Stimulated activated CD4-positive, alpha-beta T cell treated with anti-CD3 and anti-CD28 coated beads, Interleukin-12 subunit alpha, Interleukin-12 subunit beta, amount 100 ng/mL, for 48 hours (primary cell): ENCODE data around the gene SEL1L.
A peak's percentile ranks its signal among the peaks of the same experiment; 100 is the strongest.
"Not testable (repeated sequence)": the region's sequence is repeated elsewhere in the genome, so short reads cannot be mapped to it uniquely, and the experiment has no call there.

Source experiments
- DNase-seq, 3 donors: peaks; one replicate each; pipeline ENCODE4 v3.0.0-alpha.2; 2020; ENCODE audit warnings: low read depth in 2 of 3, low spot score in 1 of 3

The SEL1L gene

DNA sequence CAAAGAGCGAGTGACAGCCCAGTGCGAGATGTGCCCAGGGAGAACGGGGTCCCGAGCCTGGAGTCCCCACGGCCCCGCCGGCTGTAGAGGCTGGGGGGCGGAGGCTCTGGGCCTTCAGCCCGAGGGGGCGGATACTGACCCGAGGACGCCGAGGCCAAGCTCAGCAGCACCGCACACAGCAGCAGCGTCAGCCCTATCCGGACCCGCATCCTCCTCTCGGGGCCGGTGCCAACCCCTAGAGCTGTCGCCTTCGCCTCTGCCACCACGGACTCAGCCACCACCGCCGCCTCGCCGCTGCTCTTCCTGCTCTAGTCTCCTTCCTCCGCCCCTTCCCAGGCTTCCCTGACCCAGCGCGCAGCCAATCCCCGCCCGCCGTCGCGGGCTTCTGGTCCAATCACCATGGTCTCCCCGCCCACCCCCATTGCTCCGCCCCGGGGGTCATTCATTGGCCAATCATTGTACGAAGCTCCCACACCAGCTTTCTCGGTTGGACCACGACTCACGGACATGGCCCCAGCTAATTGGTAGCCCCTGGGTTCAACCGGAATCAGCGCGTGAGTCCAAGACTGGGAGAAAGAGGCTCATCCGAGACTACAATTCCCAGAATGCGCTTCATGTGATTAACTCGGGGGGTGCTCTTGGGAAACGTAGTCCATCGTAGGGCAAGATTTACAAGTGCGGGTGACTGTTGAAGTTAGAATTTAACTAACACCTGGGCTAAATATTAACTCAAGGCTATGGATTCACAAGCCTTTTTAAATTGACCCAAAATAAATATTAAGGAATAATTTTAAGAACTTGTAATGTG is at the start of gene SEL1L:
TSS of gene SEL1L (minus strand) at position 318 of the 808 bp plus-strand sequence. CDS start at position 209, 109 bp downstream.
- DNase-seq, result peak; percentile 99 to 100 (median 99)

GRCh38 chr14:81582420-81582819 is 48.8 kb upstream of the SEL1L start:
- no peak for DNase-seq

DNA sequence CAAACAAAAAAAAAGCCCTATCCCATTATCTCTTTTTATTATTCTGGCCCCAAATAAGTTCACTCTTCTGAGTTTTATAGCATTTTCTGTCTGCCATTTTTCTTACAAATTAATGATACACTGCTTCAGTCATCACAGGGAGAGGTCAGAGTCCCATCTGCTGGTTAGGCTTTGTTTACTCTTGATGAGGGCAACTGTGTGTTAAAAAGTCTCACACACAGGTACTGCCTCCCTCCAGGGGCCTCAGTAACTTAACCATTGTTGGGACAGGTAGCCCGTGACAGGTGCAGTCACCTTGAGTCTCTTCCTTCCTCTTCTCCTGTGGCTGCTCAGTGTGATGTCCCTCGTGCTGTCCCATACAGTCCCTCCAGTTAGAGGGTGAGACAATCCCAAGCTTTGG is 45.5 kb upstream of the SEL1L start:
- DNase-seq, result no peak

DNA sequence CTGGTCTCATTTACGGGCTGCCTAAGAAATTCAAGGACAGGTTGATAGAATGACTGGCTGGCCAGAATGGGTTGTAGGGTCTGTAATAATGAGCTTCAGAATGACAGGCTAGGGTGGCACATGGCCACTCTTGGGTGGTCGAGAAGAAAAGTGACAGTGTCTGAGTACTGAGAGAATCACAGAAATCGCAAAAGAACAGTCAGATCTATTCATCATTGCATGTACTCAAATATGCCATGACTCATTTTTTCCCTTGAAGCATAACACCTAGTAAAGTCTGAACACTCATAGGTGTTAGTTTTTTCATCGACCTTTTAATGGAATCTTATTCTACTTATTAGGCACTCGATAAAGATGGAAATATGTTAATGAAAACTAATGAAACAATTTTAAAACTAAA is 37.8 kb upstream of the SEL1L start:
- DNase-seq, result no peak

DNA sequence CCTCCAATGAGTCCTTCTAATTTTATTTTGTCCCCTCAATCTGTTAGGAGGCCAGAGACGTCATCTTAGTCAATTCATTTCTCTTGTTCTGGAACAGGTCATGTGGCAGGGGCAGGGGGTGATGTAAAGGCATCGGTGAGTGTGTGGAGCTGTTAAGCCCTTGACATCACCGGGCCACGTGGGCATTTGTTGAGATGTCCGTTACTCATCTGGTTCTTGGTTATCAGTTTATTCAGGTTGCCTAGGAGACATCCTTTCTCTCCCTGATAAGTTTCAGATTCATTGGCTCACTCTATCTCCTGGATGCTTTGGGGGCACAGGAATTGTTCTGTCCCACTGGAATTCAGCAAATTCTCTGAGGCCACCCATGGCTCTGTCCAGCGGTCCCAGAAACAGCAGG is 33.6 kb upstream of the SEL1L start:
- DNase-seq, result no peak

DNA sequence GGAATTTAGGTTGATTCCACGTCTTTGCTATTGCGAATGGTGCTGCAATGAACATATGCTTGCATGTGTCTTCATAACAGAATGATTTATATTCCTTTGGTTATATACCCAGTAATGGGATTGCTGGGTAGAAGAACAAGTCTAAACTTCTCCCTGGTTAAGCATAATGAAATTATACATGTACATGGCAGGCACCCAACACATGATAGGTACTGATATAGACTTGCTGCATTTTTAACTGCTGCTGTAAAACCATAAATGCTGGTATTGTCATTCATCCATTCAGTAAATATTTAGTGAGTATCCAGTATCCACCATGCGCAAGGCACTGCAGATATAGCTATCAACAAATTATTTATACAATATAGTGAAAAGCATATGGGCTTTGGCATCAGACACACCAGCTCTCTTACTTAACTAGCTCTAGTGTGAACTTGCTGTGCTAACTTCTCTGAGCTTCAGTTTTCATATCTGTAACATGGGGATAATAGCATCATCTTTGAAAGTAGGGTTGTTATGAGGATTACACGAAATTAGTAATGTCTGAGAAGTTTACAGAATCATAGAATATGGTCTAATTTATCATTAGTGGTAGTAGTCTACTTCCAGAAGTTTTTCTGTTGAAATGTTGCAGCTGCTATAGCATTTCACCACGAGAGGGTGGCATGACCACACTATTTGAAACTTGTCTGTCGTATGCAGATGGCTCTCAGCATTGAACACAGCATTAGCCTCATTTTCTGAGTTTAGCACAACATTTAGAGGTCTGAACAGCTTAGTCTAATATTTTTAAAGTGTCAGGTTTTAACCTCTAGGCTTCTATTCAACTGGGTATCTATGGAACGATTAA is 32.0 kb upstream of the SEL1L start:
- peak in 1 of 3 donors; percentile 5 for DNase-seq

GRCh38 chr14:81562818-81563217 is 29.2 kb upstream of the SEL1L start:
- DNase-seq, result no peak

GRCh38 chr14:81561084-81561775 is 27.6 kb upstream of the SEL1L start:
- no peak for DNase-seq

- DNase-seq, result no peak
Observed at GRCh38 chr14:81559385-81559784, 25.7 kb upstream of the SEL1L start.

- no peak for DNase-seq
Observed at GRCh38 chr14:81557146-81557545, 23.5 kb upstream of the SEL1L start.

- no peak for DNase-seq
Observed at GRCh38 chr14:81555684-81556083, 22.0 kb upstream of the SEL1L start.

DNA sequence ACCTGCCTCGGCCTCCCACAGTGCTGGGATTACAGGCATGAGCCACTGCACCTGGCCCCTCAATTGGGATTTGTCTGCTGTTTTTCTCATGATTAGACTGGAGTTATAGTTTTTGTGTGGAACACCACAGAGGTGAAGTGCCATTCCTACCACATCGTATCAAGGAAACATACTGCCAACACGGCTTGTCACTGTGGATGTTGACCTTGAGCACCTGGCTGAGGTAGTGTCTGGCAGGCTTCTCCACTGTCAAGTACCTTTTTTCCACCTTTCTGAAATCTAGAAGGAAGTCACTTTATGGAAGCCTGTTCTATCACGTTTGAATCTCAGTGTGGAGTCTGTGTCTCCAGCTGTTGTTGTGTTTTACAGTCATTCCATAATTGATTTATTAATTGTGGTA is 21.4 kb upstream of the SEL1L start:
- DNase-seq, result no peak

- DNase-seq, result no peak
Observed at GRCh38 chr14:81551471-81551870, 17.8 kb upstream of the SEL1L start.

GRCh38 chr14:81550001-81550637 is 16.5 kb upstream of the SEL1L start:
- DNase-seq, result no peak

DNA sequence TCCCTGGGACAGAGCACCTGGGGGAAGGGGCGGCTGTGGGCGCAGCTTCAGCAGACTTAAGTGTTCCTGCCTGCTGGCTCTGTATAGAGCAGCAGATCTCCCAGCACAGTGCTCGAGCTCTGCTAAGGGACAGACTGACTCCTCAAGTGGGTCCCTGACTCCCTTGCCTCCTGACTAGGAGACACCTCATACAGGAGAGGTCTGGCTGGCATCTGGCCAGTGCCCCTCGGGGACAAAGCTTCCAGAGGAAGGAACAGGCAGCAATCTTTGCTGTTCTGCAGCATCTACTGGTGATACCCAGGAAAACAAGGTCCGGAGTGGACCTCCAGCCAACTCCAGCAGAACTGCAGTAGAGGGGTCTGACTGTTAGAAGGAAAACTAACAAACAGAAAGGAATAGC is 7.6 kb upstream of the SEL1L start:
- DNase-seq, result not testable (repeated sequence)

DNA sequence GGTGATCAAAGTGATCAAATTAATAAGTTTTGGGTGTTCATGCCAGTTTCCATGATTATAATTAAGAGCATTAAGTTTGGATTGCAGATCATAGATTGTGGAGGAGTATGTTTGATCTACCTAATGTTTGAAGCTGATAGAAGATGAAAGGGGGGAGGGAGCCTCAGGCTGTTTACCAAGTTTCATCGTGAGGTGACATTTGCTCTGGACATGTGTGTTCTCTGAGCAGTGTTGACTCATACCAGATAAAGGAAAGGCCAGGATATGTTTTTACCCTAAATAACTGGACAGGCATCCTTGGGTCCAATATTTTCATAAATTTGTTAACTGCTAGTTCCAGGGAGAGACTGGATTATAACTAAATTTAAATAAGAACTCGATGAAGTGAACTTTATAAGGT is 3.5 kb upstream of the SEL1L start:
- no peak for DNase-seq

DNA sequence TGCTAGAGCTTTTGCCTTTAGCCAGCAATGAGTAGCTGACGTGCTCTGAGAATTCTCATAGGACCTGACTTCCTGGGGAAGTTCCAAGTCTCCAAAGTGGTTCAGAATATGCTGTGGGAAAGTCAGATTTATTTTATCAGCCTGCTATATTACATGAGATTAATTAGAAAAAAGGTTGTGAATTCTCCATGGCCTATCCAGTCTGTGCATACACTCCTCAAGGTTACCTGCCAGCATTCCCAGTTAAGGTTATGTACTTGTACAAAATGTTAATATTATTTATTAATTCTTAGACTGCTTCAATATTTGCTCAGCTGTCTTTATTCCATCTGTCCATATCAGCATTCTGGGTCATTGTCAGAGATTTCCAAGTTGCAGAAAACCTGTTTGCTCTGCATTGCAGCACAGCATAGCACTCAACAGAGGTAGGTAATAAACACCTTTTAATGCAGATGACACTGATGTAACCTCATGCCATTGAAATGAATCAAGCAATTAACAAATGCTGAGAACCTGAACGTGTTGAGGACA is 2.7 kb upstream of the SEL1L start:
- DNase-seq, result no peak

- DNase-seq, result no peak
Observed at GRCh38 chr14:81535396-81536164, 1.9 kb upstream of the SEL1L start.

GRCh38 chr14:81534510-81535074 is 939 bp upstream of the SEL1L start:
- DNase-seq, result no peak

DNA sequence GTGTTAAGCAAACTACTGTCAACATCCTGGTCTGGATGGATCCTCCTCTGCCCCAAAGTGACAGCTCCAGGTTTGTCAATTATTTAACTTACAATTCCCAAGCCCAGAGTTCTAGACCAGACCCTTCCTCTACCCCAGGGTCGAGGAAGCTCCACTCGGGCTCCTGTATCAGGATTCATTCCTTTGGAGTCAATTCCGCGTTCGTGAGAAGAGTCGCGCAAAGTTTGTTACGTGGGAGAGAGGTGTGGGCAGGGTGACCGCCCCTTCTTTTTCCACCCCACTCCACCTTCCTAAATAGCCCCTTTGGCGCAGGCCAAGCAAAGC is 479 bp downstream of the SEL1L start:
- DNase-seq, result no peak
